ENCODE measurements around the gene UTS2R.

The UTS2R gene

GRCh38 chr17:82399601-82400101, 28.1 kb downstream of the UTS2R start:
- Histone ChIP-seq H3K27ac (ENCODE audit: low read depth, low read length) (no peak overlapping the region), H3K4me1 (ENCODE audit: control insufficient read depth in 1 of 2, insufficient read depth in 2 of 2, low read length in 2 of 2) (no peaks in the 10 kb centered on the region), H3K36me3 (ENCODE audit: control insufficient read depth in 1 of 2, insufficient read depth in 2 of 2, low read length in 2 of 2) (peaks cover 4 to 22% of the 10 kb centered on the region in 2 donors), H3K4me3 (ENCODE audit: low read depth in 1 of 2, low read length in 2 of 2) (no peak overlapping the region), H3K9me3 (ENCODE audit: control insufficient read depth in 1 of 2, low read length in 2 of 2) (no peaks in the 10 kb centered on the region), H3K27me3 (ENCODE audit: control insufficient read depth in 1 of 2, insufficient read depth in 2 of 2, low read length in 2 of 2) (no peaks in the 10 kb centered on the region), H3K9ac (ENCODE audit: low read depth in 1 of 2, low read length in 2 of 2) (no peak overlapping the region)

GRCh38 chr17:82400206-82400605, 28.6 kb downstream of the UTS2R start:
- Histone ChIP-seq H3K9me3 (ENCODE audit: control insufficient read depth in 1 of 2, low read length in 2 of 2) (no peaks in the 10 kb centered on the region), H3K9ac (ENCODE audit: low read depth in 1 of 2, low read length in 2 of 2) (no peak overlapping the region), H3K4me3 (ENCODE audit: low read depth in 1 of 2, low read length in 2 of 2) (no peak overlapping the region), H3K27me3 (ENCODE audit: control insufficient read depth in 1 of 2, insufficient read depth in 2 of 2, low read length in 2 of 2) (no peaks in the 10 kb centered on the region), H3K4me1 (ENCODE audit: control insufficient read depth in 1 of 2, insufficient read depth in 2 of 2, low read length in 2 of 2) (no peaks in the 10 kb centered on the region), H3K27ac (ENCODE audit: low read depth, low read length) (no peak overlapping the region), H3K36me3 (ENCODE audit: control insufficient read depth in 1 of 2, insufficient read depth in 2 of 2, low read length in 2 of 2) (peaks cover 4 to 20% of the 10 kb centered on the region in 2 donors)

DNA sequence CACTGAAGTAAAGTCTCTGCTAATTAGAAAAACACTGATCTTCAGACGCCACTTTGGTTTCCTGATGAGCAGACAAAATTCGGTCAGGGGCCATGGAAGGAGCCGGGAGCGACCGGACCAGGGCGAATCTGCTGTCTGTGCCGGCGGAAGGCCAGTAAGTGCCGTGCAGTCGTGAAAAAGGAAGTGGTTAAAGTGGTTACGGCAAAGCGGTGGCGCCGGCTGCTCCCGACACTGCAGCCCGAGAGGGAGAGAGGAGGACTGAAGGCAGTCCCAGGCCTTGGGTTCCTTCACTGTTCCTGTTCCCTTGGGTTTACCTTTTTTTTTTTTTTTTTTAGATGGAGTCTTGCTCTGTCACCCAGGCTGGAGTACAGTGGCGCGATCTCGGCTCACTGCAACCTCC, 29.3 kb downstream of the UTS2R start:
- no peaks in the 10 kb centered on the region for H3K27me3 ChIP-seq (ENCODE audit: control insufficient read depth in 1 of 2, insufficient read depth in 2 of 2, low read length in 2 of 2)
- H3K4me1 ChIP-seq (ENCODE audit: control insufficient read depth in 1 of 2, insufficient read depth in 2 of 2, low read length in 2 of 2) = no peaks in the 10 kb centered on the region
- H3K9me3 ChIP-seq (ENCODE audit: control insufficient read depth in 1 of 2, low read length in 2 of 2) = no peaks in the 10 kb centered on the region
- no peak overlapping the region for H3K4me3 ChIP-seq (ENCODE audit: low read depth in 1 of 2, low read length in 2 of 2)
- H3K36me3 ChIP-seq (ENCODE audit: control insufficient read depth in 1 of 2, insufficient read depth in 2 of 2, low read length in 2 of 2) = peaks cover 4 to 20% of the 10 kb centered on the region in 2 donors
- no peak overlapping the region for H3K27ac ChIP-seq (ENCODE audit: low read depth, low read length)
- no peak overlapping the region for H3K9ac ChIP-seq (ENCODE audit: low read depth in 1 of 2, low read length in 2 of 2)

DNA sequence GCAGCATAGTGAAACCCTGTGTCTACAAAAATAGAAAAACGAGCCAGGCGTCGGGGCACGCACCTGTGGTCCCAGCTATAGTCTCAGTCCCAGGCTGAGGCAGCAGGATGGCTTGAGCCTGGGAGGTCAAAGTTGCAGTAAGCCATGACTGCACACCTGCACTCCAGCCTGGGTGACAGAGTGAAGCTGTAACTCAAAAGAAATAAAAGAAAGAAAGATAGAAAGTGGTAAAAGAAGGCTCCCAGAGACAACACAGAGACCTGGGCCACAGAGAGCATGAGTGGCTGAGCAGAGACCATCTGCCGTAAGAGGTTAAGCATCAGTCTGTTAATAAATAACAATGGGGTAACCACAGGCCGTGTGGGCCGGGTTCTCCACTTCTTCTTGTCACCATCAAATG, 31.3 kb downstream of the UTS2R start:
- H3K27ac ChIP-seq (ENCODE audit: low read depth, low read length) = no peak overlapping the region
- no peaks in the 10 kb centered on the region for H3K4me1 ChIP-seq (ENCODE audit: control insufficient read depth in 1 of 2, insufficient read depth in 2 of 2, low read length in 2 of 2)
- H3K4me3 ChIP-seq (ENCODE audit: low read depth in 1 of 2, low read length in 2 of 2) = no peak overlapping the region
- no peaks in the 10 kb centered on the region for H3K27me3 ChIP-seq (ENCODE audit: control insufficient read depth in 1 of 2, insufficient read depth in 2 of 2, low read length in 2 of 2)
- H3K36me3 ChIP-seq (ENCODE audit: control insufficient read depth in 1 of 2, insufficient read depth in 2 of 2, low read length in 2 of 2) = peaks cover 7 to 16% of the 10 kb centered on the region in 2 donors
- H3K9me3 ChIP-seq (ENCODE audit: control insufficient read depth in 1 of 2, low read length in 2 of 2) = no peaks in the 10 kb centered on the region
- H3K9ac ChIP-seq (ENCODE audit: low read depth in 1 of 2, low read length in 2 of 2) = no peak overlapping the region

GRCh38 chr17:82403662-82404660, 32.4 kb downstream of the UTS2R start:
- no peak overlapping the region for H3K27ac ChIP-seq (ENCODE audit: low read depth, low read length)
- no peak overlapping the region for H3K9ac ChIP-seq (ENCODE audit: low read depth in 1 of 2, low read length in 2 of 2)
- H3K4me1 ChIP-seq (ENCODE audit: control insufficient read depth in 1 of 2, insufficient read depth in 2 of 2, low read length in 2 of 2) = no peaks in the 10 kb centered on the region
- peaks cover 7 to 18% of the 10 kb centered on the region in 2 donors for H3K36me3 ChIP-seq (ENCODE audit: control insufficient read depth in 1 of 2, insufficient read depth in 2 of 2, low read length in 2 of 2)
- no peak overlapping the region for H3K4me3 ChIP-seq (ENCODE audit: low read depth in 1 of 2, low read length in 2 of 2)
- no peaks in the 10 kb centered on the region for H3K27me3 ChIP-seq (ENCODE audit: control insufficient read depth in 1 of 2, insufficient read depth in 2 of 2, low read length in 2 of 2)
- no peaks in the 10 kb centered on the region for H3K9me3 ChIP-seq (ENCODE audit: control insufficient read depth in 1 of 2, low read length in 2 of 2)

DNA sequence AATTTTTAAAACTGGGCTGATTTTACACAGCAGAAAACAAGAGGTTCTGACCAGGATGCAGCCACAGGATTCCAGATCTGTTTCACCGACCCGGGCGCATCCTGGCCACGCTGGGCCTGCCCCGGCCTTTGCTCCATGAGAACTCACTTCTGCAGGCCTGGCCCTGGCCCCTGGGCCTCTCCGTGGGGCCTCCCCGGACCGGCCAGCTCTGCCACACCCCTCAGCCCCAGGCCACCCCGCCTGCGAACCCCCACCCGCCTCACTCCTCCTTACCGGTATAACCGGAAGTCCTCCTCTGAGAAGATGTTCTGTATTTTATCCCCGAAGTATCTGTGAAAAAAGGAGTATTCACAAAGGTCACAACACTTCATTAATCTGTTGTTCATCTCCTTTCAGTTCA, 33.5 kb downstream of the UTS2R start:
- Histone ChIP-seq H3K9me3 (ENCODE audit: control insufficient read depth in 1 of 2, low read length in 2 of 2) (no peaks in the 10 kb centered on the region), H3K36me3 (ENCODE audit: control insufficient read depth in 1 of 2, insufficient read depth in 2 of 2, low read length in 2 of 2) (peaks cover 7 to 17% of the 10 kb centered on the region in 2 donors), H3K4me1 (ENCODE audit: control insufficient read depth in 1 of 2, insufficient read depth in 2 of 2, low read length in 2 of 2) (no peaks in the 10 kb centered on the region), H3K4me3 (ENCODE audit: low read depth in 1 of 2, low read length in 2 of 2) (no peak overlapping the region), H3K27me3 (ENCODE audit: control insufficient read depth in 1 of 2, insufficient read depth in 2 of 2, low read length in 2 of 2) (no peaks in the 10 kb centered on the region), H3K27ac (ENCODE audit: low read depth, low read length) (no peak overlapping the region), H3K9ac (ENCODE audit: low read depth in 1 of 2, low read length in 2 of 2) (no peak overlapping the region)

DNA sequence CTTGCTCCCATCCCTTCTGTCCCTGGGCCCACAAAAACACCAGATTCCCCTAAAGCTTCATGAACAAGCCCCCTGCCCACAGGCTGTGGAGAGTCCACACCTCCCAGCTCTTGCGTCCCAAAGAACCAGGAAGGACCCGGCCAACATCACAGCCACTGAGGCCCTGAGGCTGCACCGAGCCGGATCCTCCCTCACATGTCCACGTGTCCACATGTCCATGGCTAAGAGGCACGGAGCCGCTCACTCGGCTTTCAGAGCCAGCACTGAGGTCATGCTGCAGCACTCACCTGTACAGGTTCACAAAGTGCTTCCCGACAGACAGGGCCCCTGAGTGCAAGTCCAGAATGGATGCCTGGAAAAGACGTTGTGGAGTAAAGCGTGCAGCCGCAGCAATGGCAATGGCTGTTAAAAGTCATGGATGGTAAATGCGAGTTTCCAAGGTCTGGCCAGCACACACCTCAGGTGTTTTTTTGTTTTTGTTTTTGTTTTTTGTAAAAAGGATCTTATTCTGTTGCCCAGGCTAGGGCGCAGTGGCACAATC, 34.6 kb downstream of the UTS2R start:
- peaks cover 7 to 18% of the 10 kb centered on the region in 2 donors for H3K36me3 ChIP-seq (ENCODE audit: control insufficient read depth in 1 of 2, insufficient read depth in 2 of 2, low read length in 2 of 2)
- no peak overlapping the region for H3K4me3 ChIP-seq (ENCODE audit: low read depth in 1 of 2, low read length in 2 of 2)
- H3K9me3 ChIP-seq (ENCODE audit: control insufficient read depth in 1 of 2, low read length in 2 of 2) = no peaks in the 10 kb centered on the region
- H3K9ac ChIP-seq (ENCODE audit: low read depth in 1 of 2, low read length in 2 of 2) = no peak overlapping the region
- no peaks in the 10 kb centered on the region for H3K27me3 ChIP-seq (ENCODE audit: control insufficient read depth in 1 of 2, insufficient read depth in 2 of 2, low read length in 2 of 2)
- no peaks in the 10 kb centered on the region for H3K4me1 ChIP-seq (ENCODE audit: control insufficient read depth in 1 of 2, insufficient read depth in 2 of 2, low read length in 2 of 2)
- H3K27ac ChIP-seq (ENCODE audit: low read depth, low read length) = no peak overlapping the region

DNA sequence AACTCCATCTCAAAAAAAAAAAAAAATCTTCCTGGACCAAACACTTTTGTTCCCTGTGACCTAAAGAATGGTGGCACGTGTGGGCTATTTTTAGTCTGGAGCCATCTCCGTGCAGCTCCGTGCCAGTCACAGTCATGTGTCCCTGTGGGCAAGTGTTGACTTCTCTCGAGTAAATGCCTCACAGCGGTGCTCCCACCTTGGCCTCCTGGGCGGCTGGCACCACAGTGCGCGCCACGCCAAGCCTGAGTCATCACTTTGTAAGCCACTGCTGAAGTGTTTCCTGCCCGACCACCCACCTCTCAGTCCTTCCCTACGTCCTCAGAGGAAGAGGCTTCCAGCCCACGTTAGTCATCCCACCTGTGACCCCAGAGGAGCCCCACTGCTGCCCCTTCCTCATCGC, 35.7 kb downstream of the UTS2R start:
- H3K4me3 ChIP-seq (ENCODE audit: low read depth in 1 of 2, low read length in 2 of 2) = no peak overlapping the region
- no peak overlapping the region for H3K9ac ChIP-seq (ENCODE audit: low read depth in 1 of 2, low read length in 2 of 2)
- no peak overlapping the region for H3K27ac ChIP-seq (ENCODE audit: low read depth, low read length)
- H3K27me3 ChIP-seq (ENCODE audit: control insufficient read depth in 1 of 2, insufficient read depth in 2 of 2, low read length in 2 of 2) = no peaks in the 10 kb centered on the region
- H3K36me3 ChIP-seq (ENCODE audit: control insufficient read depth in 1 of 2, insufficient read depth in 2 of 2, low read length in 2 of 2) = peaks cover 7 to 22% of the 10 kb centered on the region in 2 donors
- H3K4me1 ChIP-seq (ENCODE audit: control insufficient read depth in 1 of 2, insufficient read depth in 2 of 2, low read length in 2 of 2) = no peaks in the 10 kb centered on the region
- H3K9me3 ChIP-seq (ENCODE audit: control insufficient read depth in 1 of 2, low read length in 2 of 2) = no peaks in the 10 kb centered on the region

DNA sequence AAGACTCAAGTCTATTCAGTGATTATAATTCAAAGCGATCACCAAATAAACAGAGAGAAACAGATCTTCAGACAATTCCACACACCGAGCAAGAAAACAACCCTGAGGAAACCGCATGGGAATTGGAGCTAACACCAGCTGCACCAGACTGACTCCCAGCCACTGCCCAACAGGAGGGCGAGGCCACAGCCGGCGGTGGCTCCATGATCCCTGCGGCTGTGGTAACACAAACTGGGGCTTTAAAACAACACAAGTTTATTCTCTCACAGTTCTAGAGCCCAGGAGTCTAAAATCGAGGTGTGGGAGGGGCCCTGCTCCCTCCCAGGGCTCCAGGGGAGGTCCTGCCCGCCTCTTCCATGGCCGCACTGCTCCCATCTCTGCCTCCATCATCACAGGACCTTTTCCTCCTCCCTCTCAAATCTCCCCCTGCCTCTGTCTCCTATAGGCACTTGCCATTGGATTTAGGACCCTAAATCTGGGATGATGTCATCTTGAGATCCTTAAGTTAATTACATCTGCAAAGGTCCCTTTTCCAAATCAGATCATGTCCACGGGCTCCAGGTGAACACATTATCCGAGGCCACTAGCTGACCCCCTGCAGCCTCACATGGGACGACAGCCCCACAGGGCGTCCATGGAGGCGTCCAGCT, 36.8 kb downstream of the UTS2R start:
- Histone ChIP-seq H3K27me3 (ENCODE audit: control insufficient read depth in 1 of 2, insufficient read depth in 2 of 2, low read length in 2 of 2) (no peaks in the 10 kb centered on the region), H3K27ac (ENCODE audit: low read depth, low read length) (no peak overlapping the region), H3K9ac (ENCODE audit: low read depth in 1 of 2, low read length in 2 of 2) (no peak overlapping the region), H3K4me3 (ENCODE audit: low read depth in 1 of 2, low read length in 2 of 2) (no peak overlapping the region), H3K9me3 (ENCODE audit: control insufficient read depth in 1 of 2, low read length in 2 of 2) (no peaks in the 10 kb centered on the region), H3K36me3 (ENCODE audit: control insufficient read depth in 1 of 2, insufficient read depth in 2 of 2, low read length in 2 of 2) (peaks cover 10 to 22% of the 10 kb centered on the region in 2 donors), H3K4me1 (ENCODE audit: control insufficient read depth in 1 of 2, insufficient read depth in 2 of 2, low read length in 2 of 2) (no peaks in the 10 kb centered on the region)

- Histone ChIP-seq H3K4me3 (ENCODE audit: low read depth in 1 of 2, low read length in 2 of 2) (no peak overlapping the region), H3K4me1 (ENCODE audit: control insufficient read depth in 1 of 2, insufficient read depth in 2 of 2, low read length in 2 of 2) (no peaks in the 10 kb centered on the region), H3K27me3 (ENCODE audit: control insufficient read depth in 1 of 2, insufficient read depth in 2 of 2, low read length in 2 of 2) (no peaks in the 10 kb centered on the region), H3K36me3 (ENCODE audit: control insufficient read depth in 1 of 2, insufficient read depth in 2 of 2, low read length in 2 of 2) (peaks cover 7 to 16% of the 10 kb centered on the region in 2 donors), H3K27ac (ENCODE audit: low read depth, low read length) (no peak overlapping the region), H3K9ac (ENCODE audit: low read depth in 1 of 2, low read length in 2 of 2) (no peak overlapping the region), H3K9me3 (ENCODE audit: control insufficient read depth in 1 of 2, low read length in 2 of 2) (no peaks in the 10 kb centered on the region)
Observed at GRCh38 chr17:82408938-82409318, 37.4 kb downstream of the UTS2R start.
